Bladder microvascular endothelial cell (primary cell): ENCODE data around the gene UPK3BL2. TPM values are rescaled to one million over a fixed set of nuclear protein-coding genes. Genes with fewer than 3 reads are reported as not detected.

Experiments used
- total RNA-seq: library from RNA; depleted of rRNA; stranded (reverse); fragments of >200 nt; gene quantifications from 2 replicates; pipeline ENCODE4 v1.2.3, GENCODE V29; 2014

UPK3BL2 gene, protein sequence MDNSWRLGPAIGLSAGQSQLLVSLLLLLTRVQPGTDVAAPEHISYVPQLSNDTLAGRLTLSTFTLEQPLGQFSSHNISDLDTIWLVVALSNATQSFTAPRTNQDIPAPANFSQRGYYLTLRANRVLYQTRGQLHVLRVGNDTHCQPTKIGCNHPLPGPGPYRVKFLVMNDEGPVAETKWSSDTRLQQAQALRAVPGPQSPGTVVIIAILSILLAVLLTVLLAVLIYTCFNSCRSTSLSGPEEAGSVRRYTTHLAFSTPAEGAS
- 1.1 and 17.9 TPM in 2 replicates for total RNA-seq

DNA sequence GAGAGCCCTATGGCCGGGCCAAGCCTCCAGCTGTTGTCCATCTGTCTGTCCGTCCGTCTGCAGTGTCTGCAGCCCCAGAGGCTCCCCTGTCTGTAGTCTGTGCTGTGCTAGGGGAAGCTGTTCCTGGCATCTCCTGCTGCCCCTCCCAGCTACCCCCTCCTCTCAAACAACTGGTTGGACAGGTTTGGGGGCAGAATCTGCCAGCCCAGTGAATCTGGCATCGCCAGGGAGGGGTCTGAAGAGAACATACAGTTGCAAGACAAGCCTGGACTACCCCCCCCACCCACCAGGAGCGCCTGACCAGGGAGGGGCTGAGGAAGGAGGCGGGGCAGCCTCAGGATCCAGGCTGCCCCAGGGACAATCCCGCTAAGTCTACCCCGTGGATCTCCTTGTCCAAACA, at the start of gene UPK3BL2:
Gene UPK3BL2, minus strand, starts transcription at position 101 of the 400 bp plus-strand sequence. Its CDS starts 60 bp downstream, at position 41.

GRCh38 chr7:102572261-102573239, 29.1 kb upstream of the UPK3BL2 start, which contains the start of gene POLR2J3:
TSS of gene POLR2J3 (minus strand) at chr7:102572583. CDS start at chr7:102572521, 62 bp downstream.

GRCh38 chr7:102550808-102551422, 7.4 kb upstream of the UPK3BL2 start, which contains the start of gene SPDYE2:
TSS of gene SPDYE2 (plus strand) at chr7:102551226. CDS start at chr7:102553256, 2,030 bp downstream.

GRCh38 chr7:102517550-102518147, 25.8 kb downstream of the UPK3BL2 start, which contains the start of gene RASA4B:
TSS of gene RASA4B (minus strand) at chr7:102517777. CDS start at chr7:102517710, 67 bp downstream.

Other genes starting within 250 kb of the UPK3BL2 start
- 0.06 TPM in 1 of 2 replicates, not detected in the other for gene SPDYE6, start 187.3 kb downstream of the UPK3BL2 start, total RNA-seq
- 10.7 and 12.6 TPM in 2 replicates for gene PRKRIP1, start 147.3 kb downstream of the UPK3BL2 start, total RNA-seq
- 42.1 and 143 TPM in 2 replicates for gene ORAI2, start 110.1 kb downstream of the UPK3BL2 start, total RNA-seq
- gene ALKBH4, start 78.8 kb downstream of the UPK3BL2 start, total RNA-seq = 8.1 and 8.5 TPM in 2 replicates
- 23.3 and 28.5 TPM in 2 replicates for gene LRWD1, start 78.7 kb downstream of the UPK3BL2 start, total RNA-seq
- 25.2 and 36.8 TPM in 2 replicates for gene POLR2J, start 64.8 kb downstream of the UPK3BL2 start, total RNA-seq
- 8.3 and 9.2 TPM in 2 replicates for gene RASA4B, start 25.9 kb downstream of the UPK3BL2 start, total RNA-seq
- not detected in 2 replicates for gene SPDYE2, start 7.5 kb upstream of the UPK3BL2 start, total RNA-seq
- 10.5 and 104 TPM in 2 replicates for gene POLR2J3, start 28.9 kb upstream of the UPK3BL2 start, total RNA-seq
- 18.0 and 76.0 TPM in 2 replicates for gene RASA4, start 73.1 kb upstream of the UPK3BL2 start, total RNA-seq
- 2.3 and 18.7 TPM in 2 replicates for gene UPK3BL1, start 99.1 kb upstream of the UPK3BL2 start, total RNA-seq
- not detected in 2 replicates for gene SPDYE2B, start 106.6 kb upstream of the UPK3BL2 start, total RNA-seq
- gene POLR2J2, start 128.0 kb upstream of the UPK3BL2 start, total RNA-seq = 0.97 and 10.5 TPM in 2 replicates
- gene FAM185A, start 205.3 kb upstream of the UPK3BL2 start, total RNA-seq = 6.8 and 11.6 TPM in 2 replicates